VCaP (cell line): ENCODE results near the gene SMIM12.

Experiments used
- H3K27ac ChIP-seq: fragments of 450-650 bp; 2 replicates; pipeline ENCODE4 v1.5.1; 2017
- CTCF ChIP-seq: fragments of 450-650 bp; conservative IDR thresholded peaks from 2 replicates; pipeline ENCODE4 v1.5.1; 2017; ENCODE audit warnings: mild to moderate bottlenecking, moderate library complexity

SMIM12 gene

GRCh38 chr1:34851431-34852105, 8.0 kb downstream of the SMIM12 start:
- H3K27ac ChIP-seq = peak overlapping the region; percentile 90
- TF ChIP-seq CTCF = no peak

GRCh38 chr1:34850382-34850781, 9.2 kb downstream of the SMIM12 start:
- H3K27ac ChIP-seq = peak overlapping the region; percentile 90
- TF ChIP-seq CTCF = no peak

DNA sequence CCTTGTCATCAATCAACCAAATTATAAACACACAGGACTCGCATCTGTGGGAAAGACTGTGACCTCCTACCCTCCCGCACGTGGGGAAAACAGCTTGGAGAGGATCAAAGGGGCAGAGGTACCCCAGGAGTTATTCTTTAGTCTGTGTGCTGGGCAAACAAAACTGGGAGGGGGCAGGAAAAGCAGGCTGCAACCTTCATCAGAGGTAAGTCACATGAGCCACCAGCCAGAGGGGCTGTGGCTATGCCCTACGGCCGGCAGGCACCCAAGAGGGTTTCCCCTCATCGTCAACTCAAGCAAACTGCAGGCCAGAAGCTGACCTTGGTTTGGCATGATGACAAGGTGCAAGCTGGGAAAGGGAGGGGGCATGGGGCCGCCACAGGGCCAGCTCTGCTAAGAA, 12.5 kb downstream of the SMIM12 start:
- no peak for TF ChIP-seq CTCF
- H3K27ac ChIP-seq = no peak overlapping the region

GRCh38 chr1:34846265-34846664, 13.3 kb downstream of the SMIM12 start:
- TF ChIP-seq CTCF = no peak
- no peak overlapping the region for H3K27ac ChIP-seq

GRCh38 chr1:34845131-34845901, 14.2 kb downstream of the SMIM12 start:
- no peak overlapping the region for H3K27ac ChIP-seq
- TF ChIP-seq CTCF = no peak

DNA sequence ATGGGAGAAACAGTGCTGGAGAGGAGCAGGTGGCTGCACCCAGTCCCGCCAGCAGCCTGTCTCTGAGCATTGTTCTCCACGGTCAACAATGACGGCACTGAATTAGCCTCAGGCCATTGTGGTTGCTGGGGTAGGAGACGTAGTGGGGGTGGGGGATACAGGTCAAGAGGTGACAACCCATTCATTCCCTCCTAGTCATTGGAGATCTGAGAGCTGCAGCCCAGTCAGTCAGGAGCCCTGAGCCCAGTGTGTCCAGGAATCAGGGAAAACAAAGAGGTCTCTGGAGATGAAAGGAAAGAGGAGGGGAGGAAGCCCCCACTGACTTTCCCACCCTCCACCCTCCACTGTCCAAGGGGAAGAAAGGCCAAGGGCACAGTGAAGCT, 15.3 kb downstream of the SMIM12 start:
- H3K27ac ChIP-seq = no peak overlapping the region

More for the DNA sequence above, 15.3 kb downstream of the SMIM12 start:
- no peak for TF ChIP-seq CTCF
